Measurements from ENCODE around the gene OTUD5.
"Not testable (repeated sequence)": the region's sequence is repeated elsewhere in the genome, so short reads cannot be mapped to it uniquely, and the experiment has no call there.

The OTUD5 gene

GRCh38 chrX:48876944-48877343 lies 80.5 kb downstream of the OTUD5 start:
- FAIRE-seq = not testable (repeated sequence)

Data from A204.1 (cell line).